Neural cell (in vitro differentiated cells): Measurements from ENCODE around the gene TDRD6. TPM values are rescaled to one million over a fixed set of nuclear protein-coding genes. Genes with fewer than 3 reads are reported as not detected.

Experiments
- H2AFZ ChIP-seq: fragments of 200-600, 300-800 bp; sonication (generic), shearing (Covaris generic); 2 replicates; pipeline ENCODE4 v1.6.0; 2014; ENCODE audit warnings: low read depth, mild to moderate bottlenecking, antibody characterized with exemption, low read length, moderate library complexity
- H3F3A ChIP-seq: fragments of 200-600 bp; shearing (Covaris generic); 2 replicates; pipeline ENCODE4 v1.6.1; 2016; ENCODE audit warnings: mild to moderate bottlenecking, moderate library complexity, mixed read lengths, antibody characterized with exemption, low read length; ENCODE audit not compliant: insufficient read depth, poor library complexity, severe bottlenecking
- H3K27ac ChIP-seq: fragments of 200-600, 300-800 bp; sonication (generic), shearing (Covaris generic); 2 replicates; pipeline ENCODE4 v1.5.1; 2014; ENCODE audit warnings: mild to moderate bottlenecking, low read length, moderate library complexity
- H3K27me3 ChIP-seq: fragments of 300-800, 200-600 bp; sonication (generic), shearing (Covaris generic); 2 replicates; pipeline ENCODE4 v1.6.0; 2014; ENCODE audit warnings: mild to moderate bottlenecking, low read depth, low read length, moderate library complexity; ENCODE audit not compliant: insufficient read depth
- H3K36me3 ChIP-seq: fragments of 300-800, 200-600 bp; sonication (generic), shearing (Covaris generic); 2 replicates; pipeline ENCODE4 v1.5.1; 2014; ENCODE audit warnings: mild to moderate bottlenecking, antibody characterized with exemption, low read length, moderate library complexity; ENCODE audit not compliant: insufficient read depth
- H3K4me2 ChIP-seq: fragments of 300-800, 200-600 bp; sonication (generic), shearing (Covaris generic); 2 replicates; pipeline ENCODE4 v1.6.0; 2014; ENCODE audit warnings: mild to moderate bottlenecking, low read length
- H3K4me3 ChIP-seq: fragments of 300-800, 200-600 bp; sonication (generic), shearing (Covaris generic); 2 replicates; pipeline ENCODE4 v1.5.1; 2014; ENCODE audit warnings: mild to moderate bottlenecking, low read length, moderate library complexity
- H3K79me2 ChIP-seq: fragments of 200-600 bp; shearing (Covaris generic); replicated peaks from 2 replicates; pipeline ENCODE4 v1.6.0; 2014; ENCODE audit warnings: mild to moderate bottlenecking, low read length, moderate library complexity; ENCODE audit not compliant: insufficient read depth
- H3K9ac ChIP-seq: fragments of 300-800, 200-600 bp; sonication (generic), shearing (Covaris generic); 2 replicates; pipeline ENCODE4 v1.6.1; 2016; ENCODE audit warnings: mild to moderate bottlenecking, low read length, mixed read lengths
- H3K9me2 ChIP-seq: fragments of 200-600 bp; shearing (Covaris generic); 2 replicates; pipeline ENCODE4 v1.6.1; 2016; ENCODE audit warnings: mild to moderate bottlenecking, low read length, mixed read lengths; ENCODE audit not compliant: insufficient read depth
- H3K9me3 ChIP-seq: fragments of 200-600, 300-800 bp; sonication (generic), shearing (Covaris generic); 2 replicates; pipeline ENCODE4 v1.6.1; 2016; ENCODE audit warnings: mild to moderate bottlenecking, mixed run types, low read length, moderate library complexity, mixed read lengths
- H4K20me1 ChIP-seq: fragments of 200-600 bp; shearing (Covaris generic); 2 replicates; pipeline ENCODE4 v1.6.1; 2016; ENCODE audit warnings: mild to moderate bottlenecking, mixed run types; ENCODE audit not compliant: insufficient read depth
- EP300 ChIP-seq: fragments of 450-650 bp; conservative IDR thresholded peaks from 2 replicates; pipeline ENCODE4 v1.6.1; 2014; ENCODE audit warnings: antibody characterized with exemption, mild to moderate bottlenecking, moderate library complexity; ENCODE audit not compliant: poor library complexity, severe bottlenecking
- EZH2 ChIP-seq: fragments of 200-600, 300-800 bp; shearing (Covaris generic), sonication (generic); IDR thresholded peaks from 2 replicates; pipeline ENCODE4 v1.6.1; 2014; ENCODE audit warnings: antibody characterized with exemption, low read length, borderline replicate concordance, mild to moderate bottlenecking; ENCODE audit not compliant: insufficient read depth, poor library complexity, severe bottlenecking
- MXI1 ChIP-seq: fragments of 450-650 bp; conservative IDR thresholded peaks from 2 replicates; pipeline ENCODE4 v1.6.1; 2014; ENCODE audit warnings: antibody characterized with exemption, mild to moderate bottlenecking; ENCODE audit not compliant: poor library complexity, severe bottlenecking
- POLR2AphosphoS5 ChIP-seq: IDR thresholded peaks from 2 replicates; pipeline ENCODE4 v1.6.1; 2012
- RAD21 ChIP-seq: fragments of 450-650 bp; conservative IDR thresholded peaks from 2 replicates; pipeline ENCODE4 v1.6.1; 2014; ENCODE audit warnings: antibody characterized with exemption, mild to moderate bottlenecking, moderate library complexity
- SMC3 ChIP-seq: fragments of 450-650 bp; conservative IDR thresholded peaks from 2 replicates; pipeline ENCODE4 v1.6.1; 2014; ENCODE audit warnings: antibody characterized with exemption, mild to moderate bottlenecking, moderate library complexity; ENCODE audit not compliant: poor library complexity
- TAF1 ChIP-seq: IDR thresholded peaks from 2 replicates; pipeline ENCODE4 v1.6.1; 2012; ENCODE audit warnings: low read depth
- polyA plus RNA-seq: library from polyadenylated mRNA; depleted of rRNA; stranded (reverse); fragments of >200 nt; gene quantifications from 2 replicates; pipeline ENCODE4 v1.2.3, GENCODE V29; 2014
- TF ChIP-seq, protein P1 (sequence below): IDR thresholded peaks from 2 replicates; pipeline ENCODE4 v1.6.1; 2012; ENCODE audit warnings: borderline replicate concordance
- TF ChIP-seq, protein P2 (sequence below): fragments of 450-650 bp; IDR thresholded peaks from 2 replicates; pipeline ENCODE4 v1.5.1; 2014; ENCODE audit warnings: antibody characterized with exemption, mild to moderate bottlenecking, moderate library complexity; ENCODE audit not compliant: poor library complexity, severe bottlenecking

Gene TDRD6
- polyA plus RNA-seq, 1 donor from 2014 or later, result 0.92 TPM

DNA sequence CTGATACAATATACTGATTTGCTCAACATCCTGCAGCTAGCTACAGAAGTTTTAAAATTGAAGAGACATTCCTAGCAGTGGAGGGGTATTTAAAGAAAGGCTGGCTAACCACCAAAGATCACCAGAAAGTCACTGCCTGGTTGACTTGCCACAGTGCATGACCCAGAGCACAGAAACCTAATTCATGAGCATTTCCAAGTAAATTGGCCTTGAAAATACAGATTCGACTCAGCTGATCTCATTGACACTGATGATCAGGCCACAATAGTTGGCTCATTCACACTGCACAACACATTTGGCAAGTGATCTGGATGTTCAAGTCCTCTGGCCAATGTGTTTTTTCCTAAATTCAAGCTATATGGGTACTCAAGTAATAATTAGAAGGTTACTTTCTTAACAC is 13.3 kb upstream of the TDRD6 start:
- no peaks in the 10 kb centered on the region for H3K9me3 ChIP-seq

DNA sequence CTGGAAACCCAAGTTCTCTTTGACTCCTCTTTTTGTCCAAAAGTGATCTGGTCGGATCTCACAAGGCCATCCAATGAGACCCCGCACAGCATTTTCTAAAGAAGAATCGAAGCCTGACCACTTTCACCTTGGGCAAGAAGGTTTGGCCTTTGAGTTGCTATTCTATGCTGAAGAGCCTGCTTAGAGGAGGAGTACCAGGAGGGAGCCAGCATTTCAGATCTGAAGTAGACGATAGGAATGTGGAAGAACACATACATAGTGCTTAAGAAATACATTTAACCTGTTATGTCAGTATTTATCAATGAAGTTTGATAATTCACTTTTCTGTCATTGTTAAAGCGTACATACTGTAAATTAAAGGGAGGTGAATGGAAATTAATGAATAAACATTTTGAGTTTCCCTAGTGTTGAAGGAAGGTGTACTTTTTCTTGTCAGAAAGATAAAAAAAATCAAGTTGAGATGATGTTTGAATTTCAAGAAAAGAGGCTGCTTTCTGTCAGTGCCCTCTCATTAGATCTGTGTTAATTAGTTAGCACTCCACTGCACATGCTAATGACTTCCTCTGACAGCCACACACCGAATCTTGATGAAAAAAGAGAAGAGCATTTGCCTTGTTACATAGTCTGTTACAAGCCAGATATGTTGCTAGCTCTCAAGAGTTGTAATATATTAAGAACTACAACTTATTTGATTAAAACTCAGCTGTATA is 10.9 kb upstream of the TDRD6 start:
- no peak overlapping the region for H3K4me2 ChIP-seq
- no peaks in the 10 kb centered on the region for H3K9me2 ChIP-seq
- no peaks in the 10 kb centered on the region for H3K27me3 ChIP-seq
- H3K4me3 ChIP-seq, result no peak overlapping the region
- no peak overlapping the region for H3K9ac ChIP-seq
- no peaks in the 10 kb centered on the region for H4K20me1 ChIP-seq
- no peak overlapping the region for H3K27ac ChIP-seq
- no peaks in the 10 kb centered on the region for H3F3A ChIP-seq
- H3K36me3 ChIP-seq, result no peaks in the 10 kb centered on the region
- H3K79me2 ChIP-seq, result no peaks in the 10 kb centered on the region
- H3K9me3 ChIP-seq, result no peaks in the 10 kb centered on the region
- TF ChIP-seq, protein P1, sequence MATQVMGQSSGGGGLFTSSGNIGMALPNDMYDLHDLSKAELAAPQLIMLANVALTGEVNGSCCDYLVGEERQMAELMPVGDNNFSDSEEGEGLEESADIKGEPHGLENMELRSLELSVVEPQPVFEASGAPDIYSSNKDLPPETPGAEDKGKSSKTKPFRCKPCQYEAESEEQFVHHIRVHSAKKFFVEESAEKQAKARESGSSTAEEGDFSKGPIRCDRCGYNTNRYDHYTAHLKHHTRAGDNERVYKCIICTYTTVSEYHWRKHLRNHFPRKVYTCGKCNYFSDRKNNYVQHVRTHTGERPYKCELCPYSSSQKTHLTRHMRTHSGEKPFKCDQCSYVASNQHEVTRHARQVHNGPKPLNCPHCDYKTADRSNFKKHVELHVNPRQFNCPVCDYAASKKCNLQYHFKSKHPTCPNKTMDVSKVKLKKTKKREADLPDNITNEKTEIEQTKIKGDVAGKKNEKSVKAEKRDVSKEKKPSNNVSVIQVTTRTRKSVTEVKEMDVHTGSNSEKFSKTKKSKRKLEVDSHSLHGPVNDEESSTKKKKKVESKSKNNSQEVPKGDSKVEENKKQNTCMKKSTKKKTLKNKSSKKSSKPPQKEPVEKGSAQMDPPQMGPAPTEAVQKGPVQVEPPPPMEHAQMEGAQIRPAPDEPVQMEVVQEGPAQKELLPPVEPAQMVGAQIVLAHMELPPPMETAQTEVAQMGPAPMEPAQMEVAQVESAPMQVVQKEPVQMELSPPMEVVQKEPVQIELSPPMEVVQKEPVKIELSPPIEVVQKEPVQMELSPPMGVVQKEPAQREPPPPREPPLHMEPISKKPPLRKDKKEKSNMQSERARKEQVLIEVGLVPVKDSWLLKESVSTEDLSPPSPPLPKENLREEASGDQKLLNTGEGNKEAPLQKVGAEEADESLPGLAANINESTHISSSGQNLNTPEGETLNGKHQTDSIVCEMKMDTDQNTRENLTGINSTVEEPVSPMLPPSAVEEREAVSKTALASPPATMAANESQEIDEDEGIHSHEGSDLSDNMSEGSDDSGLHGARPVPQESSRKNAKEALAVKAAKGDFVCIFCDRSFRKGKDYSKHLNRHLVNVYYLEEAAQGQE, result no peak
- no peak for TF ChIP-seq TAF1
- TF ChIP-seq RAD21, result no peak
- no peak for TF ChIP-seq POLR2AphosphoS5
- TF ChIP-seq EZH2, result no peak
- TF ChIP-seq MXI1, result no peak
- TF ChIP-seq, protein P2, sequence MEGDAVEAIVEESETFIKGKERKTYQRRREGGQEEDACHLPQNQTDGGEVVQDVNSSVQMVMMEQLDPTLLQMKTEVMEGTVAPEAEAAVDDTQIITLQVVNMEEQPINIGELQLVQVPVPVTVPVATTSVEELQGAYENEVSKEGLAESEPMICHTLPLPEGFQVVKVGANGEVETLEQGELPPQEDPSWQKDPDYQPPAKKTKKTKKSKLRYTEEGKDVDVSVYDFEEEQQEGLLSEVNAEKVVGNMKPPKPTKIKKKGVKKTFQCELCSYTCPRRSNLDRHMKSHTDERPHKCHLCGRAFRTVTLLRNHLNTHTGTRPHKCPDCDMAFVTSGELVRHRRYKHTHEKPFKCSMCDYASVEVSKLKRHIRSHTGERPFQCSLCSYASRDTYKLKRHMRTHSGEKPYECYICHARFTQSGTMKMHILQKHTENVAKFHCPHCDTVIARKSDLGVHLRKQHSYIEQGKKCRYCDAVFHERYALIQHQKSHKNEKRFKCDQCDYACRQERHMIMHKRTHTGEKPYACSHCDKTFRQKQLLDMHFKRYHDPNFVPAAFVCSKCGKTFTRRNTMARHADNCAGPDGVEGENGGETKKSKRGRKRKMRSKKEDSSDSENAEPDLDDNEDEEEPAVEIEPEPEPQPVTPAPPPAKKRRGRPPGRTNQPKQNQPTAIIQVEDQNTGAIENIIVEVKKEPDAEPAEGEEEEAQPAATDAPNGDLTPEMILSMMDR, result no peak
- no peak for TF ChIP-seq EP300
- H2AFZ ChIP-seq, result no peak overlapping the region

More for the DNA sequence above, 13.3 kb upstream of the TDRD6 start:
- Histone ChIP-seq H3K79me2 (no peaks in the 10 kb centered on the region), H3K4me3 (no peak overlapping the region), H2AFZ (no peak overlapping the region), H3K9ac (no peak overlapping the region), H3F3A (no peaks in the 10 kb centered on the region), H3K9me2 (no peaks in the 10 kb centered on the region), H4K20me1 (no peaks in the 10 kb centered on the region), H3K27ac (no peak overlapping the region), H3K4me2 (no peak overlapping the region), H3K36me3 (no peaks in the 10 kb centered on the region), H3K27me3 (no peaks in the 10 kb centered on the region)
- TF ChIP-seq TAF1, result no peak
- TF ChIP-seq, protein P2, result no peak
- no peak for TF ChIP-seq RAD21
- no peak for TF ChIP-seq SMC3
- TF ChIP-seq EP300, result no peak
- TF ChIP-seq MXI1, result no peak
- no peak for TF ChIP-seq POLR2AphosphoS5
- TF ChIP-seq, protein P1, result no peak
- no peak for TF ChIP-seq EZH2
